ENCODE data around the gene WIPI1. TPM values are rescaled to one million over a fixed set of nuclear protein-coding genes. Genes with fewer than 3 reads are reported as not detected.

WIPI1 gene
- total RNA-seq, 1 experiment from 2014 or later = 20.2 TPM

- intact Hi-C loops (cut with micrococcal nuclease) = no loop called here
These were observed 65.6 kb downstream of the WIPI1 start for GRCh38 chr17:68391561-68392268.

GRCh38 chr17:68390888-68391545, 66.3 kb downstream of the WIPI1 start:
- Histone ChIP-seq H3K9me3 (ENCODE audit: low read length) (no peaks in the 10 kb centered on the region), H3K4me2 (ENCODE audit: low read length) (no peak overlapping the region), H3K27ac (ENCODE audit: low read length) (no peak overlapping the region), H3K27me3 (ENCODE audit: low read length) (no peaks in the 10 kb centered on the region), H4K20me1 (ENCODE audit: low read length) (no peaks in the 10 kb centered on the region), H3F3A (ENCODE audit: low read length, unreplicated experiment) (no peaks in the 10 kb centered on the region), H3K79me2 (ENCODE audit: low read length) (no peaks in the 10 kb centered on the region), H3K36me3 (ENCODE audit: low read depth, low read length) (no peaks in the 10 kb centered on the region), H2AFZ (ENCODE audit: low read length) (no peak overlapping the region), H3K4me1 (ENCODE audit: insufficient read depth, low read length) (peaks cover 7% of the 10 kb centered on the region), H3K9ac (ENCODE audit: low read length) (no peak overlapping the region), H3K4me3 (ENCODE audit: low read length) (no peak overlapping the region), H3K9me2 (replicated peaks; ENCODE audit: low read length) (no peaks in the 10 kb centered on the region)
- DNase-seq (no peak), ATAC-seq (no peak)
- POLR2A ChIA-PET (ENCODE audit: unreplicated experiment) = no interaction called here
- BruUV-seq (replicated peaks) = no TSS peak
- CTCF ChIA-PET = no interaction called here
- no peak for TF ChIP-seq EZH2 (IDR thresholded peaks at IDR 0.05; ENCODE audit: low read length, unreplicated experiment)
- TF ChIP-seq, protein P1, sequence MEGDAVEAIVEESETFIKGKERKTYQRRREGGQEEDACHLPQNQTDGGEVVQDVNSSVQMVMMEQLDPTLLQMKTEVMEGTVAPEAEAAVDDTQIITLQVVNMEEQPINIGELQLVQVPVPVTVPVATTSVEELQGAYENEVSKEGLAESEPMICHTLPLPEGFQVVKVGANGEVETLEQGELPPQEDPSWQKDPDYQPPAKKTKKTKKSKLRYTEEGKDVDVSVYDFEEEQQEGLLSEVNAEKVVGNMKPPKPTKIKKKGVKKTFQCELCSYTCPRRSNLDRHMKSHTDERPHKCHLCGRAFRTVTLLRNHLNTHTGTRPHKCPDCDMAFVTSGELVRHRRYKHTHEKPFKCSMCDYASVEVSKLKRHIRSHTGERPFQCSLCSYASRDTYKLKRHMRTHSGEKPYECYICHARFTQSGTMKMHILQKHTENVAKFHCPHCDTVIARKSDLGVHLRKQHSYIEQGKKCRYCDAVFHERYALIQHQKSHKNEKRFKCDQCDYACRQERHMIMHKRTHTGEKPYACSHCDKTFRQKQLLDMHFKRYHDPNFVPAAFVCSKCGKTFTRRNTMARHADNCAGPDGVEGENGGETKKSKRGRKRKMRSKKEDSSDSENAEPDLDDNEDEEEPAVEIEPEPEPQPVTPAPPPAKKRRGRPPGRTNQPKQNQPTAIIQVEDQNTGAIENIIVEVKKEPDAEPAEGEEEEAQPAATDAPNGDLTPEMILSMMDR (conservative IDR thresholded peaks at IDR 0.05; ENCODE audit: low read depth, low read length) = no peak
- no peak for TF ChIP-seq EZH2phosphoT487 (IDR thresholded peaks at IDR 0.05; ENCODE audit: borderline replicate concordance, low read length)
- intact Hi-C loops (cut with micrococcal nuclease) = no loop called here

More at GRCh38 chr17:68391561-68392268, 65.6 kb downstream of the WIPI1 start:
- Histone ChIP-seq H3F3A (ENCODE audit: low read length, unreplicated experiment) (no peaks in the 10 kb centered on the region), H2AFZ (ENCODE audit: low read length) (no peak overlapping the region), H3K27ac (ENCODE audit: low read length) (no peak overlapping the region), H3K9ac (ENCODE audit: low read length) (no peak overlapping the region), H3K79me2 (ENCODE audit: low read length) (no peaks in the 10 kb centered on the region), H3K4me2 (ENCODE audit: low read length) (no peak overlapping the region), H3K4me3 (ENCODE audit: low read length) (no peak overlapping the region), H3K4me1 (ENCODE audit: insufficient read depth, low read length) (peaks cover 1% of the 10 kb centered on the region), H3K27me3 (ENCODE audit: low read length) (no peaks in the 10 kb centered on the region), H4K20me1 (ENCODE audit: low read length) (no peaks in the 10 kb centered on the region), H3K36me3 (ENCODE audit: low read depth, low read length) (no peaks in the 10 kb centered on the region), H3K9me2 (replicated peaks; ENCODE audit: low read length) (no peaks in the 10 kb centered on the region), H3K9me3 (ENCODE audit: low read length) (no peaks in the 10 kb centered on the region)
- no TSS peak for BruUV-seq (replicated peaks)
- ATAC-seq = no peak
- TF ChIP-seq, protein P1 (conservative IDR thresholded peaks at IDR 0.05; ENCODE audit: low read depth, low read length) = no peak
- no peak for TF ChIP-seq EZH2 (IDR thresholded peaks at IDR 0.05; ENCODE audit: low read length, unreplicated experiment)
- no peak for TF ChIP-seq EZH2phosphoT487 (IDR thresholded peaks at IDR 0.05; ENCODE audit: borderline replicate concordance, low read length)
- no peak for DNase-seq
- CTCF ChIA-PET = no interaction called here
- POLR2A ChIA-PET (ENCODE audit: unreplicated experiment) = no interaction called here

- CTCF ChIA-PET = no interaction called here
These were observed 68.3 kb downstream of the WIPI1 start for GRCh38 chr17:68389041-68389440.

More at GRCh38 chr17:68389041-68389440, 68.3 kb downstream of the WIPI1 start:
- Histone ChIP-seq H3K27ac (ENCODE audit: low read length) (no peak overlapping the region), H3K9me2 (replicated peaks; ENCODE audit: low read length) (no peaks in the 10 kb centered on the region), H3K27me3 (ENCODE audit: low read length) (no peaks in the 10 kb centered on the region), H3K36me3 (ENCODE audit: low read depth, low read length) (no peaks in the 10 kb centered on the region), H3K4me2 (ENCODE audit: low read length) (no peak overlapping the region), H4K20me1 (ENCODE audit: low read length) (no peaks in the 10 kb centered on the region), H3K79me2 (ENCODE audit: low read length) (no peaks in the 10 kb centered on the region), H3K4me3 (ENCODE audit: low read length) (no peak overlapping the region), H3F3A (ENCODE audit: low read length, unreplicated experiment) (no peaks in the 10 kb centered on the region), H3K9ac (ENCODE audit: low read length) (no peak overlapping the region), H2AFZ (ENCODE audit: low read length) (no peak overlapping the region), H3K9me3 (ENCODE audit: low read length) (no peaks in the 10 kb centered on the region), H3K4me1 (ENCODE audit: insufficient read depth, low read length) (peaks cover 7% of the 10 kb centered on the region)
- TF ChIP-seq EZH2phosphoT487 (IDR thresholded peaks at IDR 0.05; ENCODE audit: borderline replicate concordance, low read length) = no peak
- TF ChIP-seq, protein P1 (conservative IDR thresholded peaks at IDR 0.05; ENCODE audit: low read depth, low read length) = no peak
- no peak for TF ChIP-seq EZH2 (IDR thresholded peaks at IDR 0.05; ENCODE audit: low read length, unreplicated experiment)
- POLR2A ChIA-PET (ENCODE audit: unreplicated experiment) = no interaction called here
- no peak for DNase-seq
- no TSS peak for BruUV-seq (replicated peaks)
- intact Hi-C loops (cut with micrococcal nuclease) = loop anchor here (5.0 kb wide), 1 partner anchor 37 kb away; no protein-coding TSS in a partner anchor
- ATAC-seq = no peak

Data from PC-3 (cell line).